ENCODE results near the gene HOXD12.

DNA sequence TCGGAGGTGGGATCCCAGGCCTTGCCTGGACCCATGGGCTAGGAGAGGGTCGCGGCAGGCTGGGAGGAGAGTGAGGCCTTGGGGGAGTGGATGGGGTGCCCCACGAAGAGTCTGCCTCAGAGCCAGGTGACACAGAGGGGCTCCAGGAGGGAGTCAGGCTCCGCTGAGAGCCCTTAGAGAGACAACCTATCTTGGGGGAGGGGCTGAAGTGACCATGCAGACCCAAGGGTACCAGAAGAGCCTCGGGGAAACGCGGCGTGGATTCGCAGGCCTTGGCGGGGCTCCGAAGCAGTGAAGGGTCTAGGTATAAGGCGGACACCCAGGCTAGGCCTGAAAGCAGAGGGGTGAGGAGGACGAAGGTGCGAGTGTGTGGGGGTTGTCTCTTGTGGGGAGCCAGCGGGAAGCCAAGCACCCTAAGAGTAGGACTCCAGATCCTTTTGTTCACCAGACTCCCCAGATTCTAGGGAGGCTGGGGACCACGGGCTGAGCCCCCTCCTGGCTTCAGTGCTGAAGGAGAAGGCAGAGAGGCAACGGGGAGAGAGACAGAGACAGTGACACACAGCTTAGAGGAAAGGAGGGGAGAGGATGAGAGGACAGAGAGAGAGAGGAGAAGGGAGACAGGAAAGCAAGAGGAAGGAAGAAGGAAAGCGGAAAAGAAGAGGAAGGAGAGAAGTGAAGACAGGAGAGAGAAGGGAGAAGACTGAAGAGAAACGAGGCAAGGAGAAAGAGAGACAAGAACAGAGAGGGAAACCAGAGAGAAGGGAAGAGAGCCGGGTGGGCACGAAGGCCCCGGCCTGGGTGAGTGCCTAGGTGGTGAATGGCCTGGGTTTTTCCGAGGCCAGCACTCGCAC, 6.4 kb downstream of the HOXD12 start:
- TF ChIP-seq, protein P1, sequence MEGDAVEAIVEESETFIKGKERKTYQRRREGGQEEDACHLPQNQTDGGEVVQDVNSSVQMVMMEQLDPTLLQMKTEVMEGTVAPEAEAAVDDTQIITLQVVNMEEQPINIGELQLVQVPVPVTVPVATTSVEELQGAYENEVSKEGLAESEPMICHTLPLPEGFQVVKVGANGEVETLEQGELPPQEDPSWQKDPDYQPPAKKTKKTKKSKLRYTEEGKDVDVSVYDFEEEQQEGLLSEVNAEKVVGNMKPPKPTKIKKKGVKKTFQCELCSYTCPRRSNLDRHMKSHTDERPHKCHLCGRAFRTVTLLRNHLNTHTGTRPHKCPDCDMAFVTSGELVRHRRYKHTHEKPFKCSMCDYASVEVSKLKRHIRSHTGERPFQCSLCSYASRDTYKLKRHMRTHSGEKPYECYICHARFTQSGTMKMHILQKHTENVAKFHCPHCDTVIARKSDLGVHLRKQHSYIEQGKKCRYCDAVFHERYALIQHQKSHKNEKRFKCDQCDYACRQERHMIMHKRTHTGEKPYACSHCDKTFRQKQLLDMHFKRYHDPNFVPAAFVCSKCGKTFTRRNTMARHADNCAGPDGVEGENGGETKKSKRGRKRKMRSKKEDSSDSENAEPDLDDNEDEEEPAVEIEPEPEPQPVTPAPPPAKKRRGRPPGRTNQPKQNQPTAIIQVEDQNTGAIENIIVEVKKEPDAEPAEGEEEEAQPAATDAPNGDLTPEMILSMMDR (conservative IDR thresholded peaks at IDR 0.05): no peak
- no peak for TF ChIP-seq EZH2 (IDR thresholded peaks at IDR 0.05; ENCODE audit: low read depth)
